ENCODE data around the gene NRAP.

- TF ChIP-seq, protein P1, sequence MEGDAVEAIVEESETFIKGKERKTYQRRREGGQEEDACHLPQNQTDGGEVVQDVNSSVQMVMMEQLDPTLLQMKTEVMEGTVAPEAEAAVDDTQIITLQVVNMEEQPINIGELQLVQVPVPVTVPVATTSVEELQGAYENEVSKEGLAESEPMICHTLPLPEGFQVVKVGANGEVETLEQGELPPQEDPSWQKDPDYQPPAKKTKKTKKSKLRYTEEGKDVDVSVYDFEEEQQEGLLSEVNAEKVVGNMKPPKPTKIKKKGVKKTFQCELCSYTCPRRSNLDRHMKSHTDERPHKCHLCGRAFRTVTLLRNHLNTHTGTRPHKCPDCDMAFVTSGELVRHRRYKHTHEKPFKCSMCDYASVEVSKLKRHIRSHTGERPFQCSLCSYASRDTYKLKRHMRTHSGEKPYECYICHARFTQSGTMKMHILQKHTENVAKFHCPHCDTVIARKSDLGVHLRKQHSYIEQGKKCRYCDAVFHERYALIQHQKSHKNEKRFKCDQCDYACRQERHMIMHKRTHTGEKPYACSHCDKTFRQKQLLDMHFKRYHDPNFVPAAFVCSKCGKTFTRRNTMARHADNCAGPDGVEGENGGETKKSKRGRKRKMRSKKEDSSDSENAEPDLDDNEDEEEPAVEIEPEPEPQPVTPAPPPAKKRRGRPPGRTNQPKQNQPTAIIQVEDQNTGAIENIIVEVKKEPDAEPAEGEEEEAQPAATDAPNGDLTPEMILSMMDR (IDR thresholded peaks at IDR 0.05), result no peak
- TF ChIP-seq POLR2A (IDR thresholded peaks at IDR 0.05), result no peak
These were observed 71.5 kb downstream of the NRAP start for GRCh38 chr10:113592380-113592779.
